Measurements from ENCODE around the gene DPF1. TPM values are rescaled to one million over a fixed set of nuclear protein-coding genes. Genes with fewer than 3 reads are reported as not detected.

The DPF1 gene
- total RNA-seq, 3 donors from 2014 or later (not counting 1 experiment from before 2014, with no cell fraction given): not detected

- Mint-ChIP-seq H3K4me1 (peaks cover 5 to 7% of the 10 kb centered on the region in 2 donors), H3K9me3 (no peaks in the 10 kb centered on the region), H3K27me3 (ENCODE audit: low read depth in 2 of 2) (peaks cover 14 to 15% of the 10 kb centered on the region in 2 donors), H3K27ac (no peak overlapping the region), H3K36me3 (no peaks in the 10 kb centered on the region), H3K4me3 (no peak overlapping the region)
- 86% methylated on average over 14 of the region's 15 CpGs for WGBS (ENCODE audit: insufficient coverage)
- DNase-seq: no peak
- Histone ChIP-seq H3K4me1 (ENCODE audit: control insufficient read depth, insufficient read depth, low read length) (peaks cover 8% of the 10 kb centered on the region), H3K27ac (ENCODE audit: low read length) (no peak overlapping the region), H3K36me3 (ENCODE audit: control insufficient read depth, insufficient read depth, low read length) (no peaks in the 10 kb centered on the region), H3K4me3 (ENCODE audit: low read length) (no peak overlapping the region), H3K9me3 (ENCODE audit: control insufficient read depth, insufficient read depth, low read length) (no peaks in the 10 kb centered on the region), H3K27me3 (ENCODE audit: control insufficient read depth, insufficient read depth, low read length) (no peaks in the 10 kb centered on the region)
- TF ChIP-seq CTCF (IDR thresholded peaks at IDR 0.05): no peak
- no peak for ATAC-seq
- intact Hi-C loops (cut with micrococcal nuclease): no loop called here
Measured at GRCh38 chr19:38243279-38243673, 19.3 kb upstream of the DPF1 start.

GRCh38 chr19:38239816-38240215, 15.8 kb upstream of the DPF1 start:
- 85% methylated on average over 8 of the region's 8 CpGs for WGBS (ENCODE audit: insufficient coverage)
- no peak overlapping the region for H3K4me3 Mint-ChIP-seq

GRCh38 chr19:38234615-38235014, 10.6 kb upstream of the DPF1 start:
- intact Hi-C loops (cut with micrococcal nuclease): loop anchor here (2.0 kb wide), 1 partner anchor 100 kb away; the partner anchor contains the start of gene CATSPERG
- WGBS (ENCODE audit: insufficient coverage): 95% methylated on average over 4 of the region's 4 CpGs

More at GRCh38 chr19:38239816-38240215, 15.8 kb upstream of the DPF1 start:
- no peak for ATAC-seq
- Histone ChIP-seq H3K4me3 (ENCODE audit: low read length) (no peak overlapping the region), H3K4me1 (ENCODE audit: control insufficient read depth, insufficient read depth, low read length) (peaks cover 8% of the 10 kb centered on the region), H3K27me3 (ENCODE audit: control insufficient read depth, insufficient read depth, low read length) (no peaks in the 10 kb centered on the region), H3K36me3 (ENCODE audit: control insufficient read depth, insufficient read depth, low read length) (no peaks in the 10 kb centered on the region), H3K27ac (ENCODE audit: low read length) (no peak overlapping the region), H3K9me3 (ENCODE audit: control insufficient read depth, insufficient read depth, low read length) (no peaks in the 10 kb centered on the region)
- H3K4me1 Mint-ChIP-seq: peaks cover 5 to 7% of the 10 kb centered on the region in 2 donors
- no peak for DNase-seq
- no peak for TF ChIP-seq CTCF (IDR thresholded peaks at IDR 0.05)
- intact Hi-C loops (cut with micrococcal nuclease): no loop called here
- peaks cover 15 to 25% of the 10 kb centered on the region in 2 donors for H3K27me3 Mint-ChIP-seq (ENCODE audit: low read depth in 2 of 2)
- H3K27ac Mint-ChIP-seq: no peak overlapping the region
- no peaks in the 10 kb centered on the region for H3K9me3 Mint-ChIP-seq
- no peaks in the 10 kb centered on the region for H3K36me3 Mint-ChIP-seq

More at GRCh38 chr19:38234615-38235014, 10.6 kb upstream of the DPF1 start:
- Mint-ChIP-seq H3K36me3 (no peaks in the 10 kb centered on the region), H3K9me3 (no peaks in the 10 kb centered on the region), H3K4me1 (no peaks in the 10 kb centered on the region), H3K27me3 (ENCODE audit: low read depth in 2 of 2) (peaks cover 30 to 40% of the 10 kb centered on the region in 2 donors), H3K27ac (no peak overlapping the region), H3K4me3 (no peak overlapping the region)
- Histone ChIP-seq H3K36me3 (ENCODE audit: control insufficient read depth, insufficient read depth, low read length) (no peaks in the 10 kb centered on the region), H3K9me3 (ENCODE audit: control insufficient read depth, insufficient read depth, low read length) (no peaks in the 10 kb centered on the region), H3K4me3 (ENCODE audit: low read length) (no peak overlapping the region), H3K27ac (ENCODE audit: low read length) (no peak overlapping the region), H3K27me3 (ENCODE audit: control insufficient read depth, insufficient read depth, low read length) (peaks cover 2% of the 10 kb centered on the region), H3K4me1 (ENCODE audit: control insufficient read depth, insufficient read depth, low read length) (no peaks in the 10 kb centered on the region)
- DNase-seq (no peak), ATAC-seq (no peak)
- TF ChIP-seq CTCF (IDR thresholded peaks at IDR 0.05): no peak
